T47D (cell line): ENCODE data around the gene MTHFD1L.

ENCODE experiments used
- DNase-seq, 2 experiments: peaks; one replicate each; pipeline versions ENCODE4 v3.0.0 to v3.0.0-alpha.2; 2011 to 2012; ENCODE audit warnings: low read depth in 1 of 2, low spot score in 1 of 2
- JUND ChIP-seq: IDR thresholded peaks from 2 replicates; pipeline ENCODE4 v1.6.1; 2012; ENCODE audit warnings: low read depth
- in situ Hi-C: cut with HindIII; loops from 2 replicates; pipeline ENCODE4 v1.10.0; 2016; ENCODE audit warnings: low sequenced_read_pairs, low pct_unique_long_range_greater_than_20kb

MTHFD1L gene

GRCh38 chr6:151012321-151013294 is 147.1 kb downstream of the MTHFD1L start:
- no peak for TF ChIP-seq JUND
- DNase-seq: no peak
- in situ Hi-C loops: no loop called here

DNA sequence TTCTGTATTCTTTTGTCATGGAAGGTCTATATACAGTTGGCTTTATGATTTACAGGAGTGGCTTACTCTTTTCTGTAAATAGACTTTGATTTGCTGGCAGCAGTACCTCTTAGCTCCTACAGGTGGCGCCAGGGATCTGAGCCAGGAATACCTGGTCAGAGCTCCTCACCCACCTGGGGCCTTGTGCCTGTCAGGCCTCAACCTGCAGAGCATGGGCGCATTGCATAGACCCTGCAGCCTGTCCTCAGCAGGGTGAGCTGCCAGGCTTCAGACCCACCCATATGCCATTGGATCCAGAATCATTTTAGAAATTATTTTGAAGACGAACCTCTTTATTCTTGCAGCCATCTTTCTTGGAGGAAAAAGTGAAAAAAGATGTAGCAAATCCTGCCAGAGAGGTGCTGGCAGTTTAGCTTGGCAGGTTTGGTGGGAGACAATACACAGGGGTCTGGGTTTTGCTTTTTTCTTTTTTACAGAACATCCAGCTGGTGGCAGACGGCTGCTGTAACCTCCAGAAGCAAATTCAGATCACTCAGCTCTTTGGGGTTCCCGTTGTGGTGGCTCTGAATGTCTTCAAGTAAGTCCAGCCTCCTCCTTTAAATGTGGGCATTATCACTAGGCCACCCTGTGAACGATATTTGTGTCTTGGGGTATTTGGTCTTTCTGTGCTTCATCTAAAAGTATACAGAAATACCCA is 149.1 kb downstream of the MTHFD1L start:
- no peak for TF ChIP-seq JUND
- in situ Hi-C loops: no loop called here
- peak in 1 of 2 experiments; percentile 73 for DNase-seq

DNA sequence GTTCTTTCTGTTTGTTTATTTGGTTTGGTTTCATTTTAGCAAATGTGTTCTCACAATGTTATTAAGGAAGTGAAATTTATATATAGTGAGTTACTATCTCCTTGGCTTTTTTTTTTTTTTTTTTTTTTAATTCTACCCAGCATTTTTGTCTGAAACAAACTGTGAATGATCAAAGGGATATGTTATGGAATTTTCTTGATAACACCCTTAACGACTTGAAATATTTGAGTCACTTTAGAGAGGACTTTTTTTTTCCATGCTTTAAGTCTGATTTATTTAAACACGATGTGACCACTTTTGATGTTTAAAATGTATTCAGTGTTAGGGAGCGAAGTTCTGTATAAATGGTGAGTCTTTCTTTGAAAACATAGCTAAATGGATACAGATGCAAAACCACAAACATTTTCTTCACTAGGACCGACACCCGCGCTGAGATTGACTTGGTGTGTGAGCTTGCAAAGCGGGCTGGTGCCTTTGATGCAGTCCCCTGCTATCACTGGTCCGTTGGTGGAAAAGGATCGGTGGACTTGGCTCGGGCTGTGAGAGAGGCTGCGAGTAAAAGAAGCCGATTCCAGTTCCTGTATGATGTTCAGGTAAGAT is 149.7 kb downstream of the MTHFD1L start:
- in situ Hi-C loops: no loop called here
- DNase-seq: no peak
- no peak for TF ChIP-seq JUND

DNA sequence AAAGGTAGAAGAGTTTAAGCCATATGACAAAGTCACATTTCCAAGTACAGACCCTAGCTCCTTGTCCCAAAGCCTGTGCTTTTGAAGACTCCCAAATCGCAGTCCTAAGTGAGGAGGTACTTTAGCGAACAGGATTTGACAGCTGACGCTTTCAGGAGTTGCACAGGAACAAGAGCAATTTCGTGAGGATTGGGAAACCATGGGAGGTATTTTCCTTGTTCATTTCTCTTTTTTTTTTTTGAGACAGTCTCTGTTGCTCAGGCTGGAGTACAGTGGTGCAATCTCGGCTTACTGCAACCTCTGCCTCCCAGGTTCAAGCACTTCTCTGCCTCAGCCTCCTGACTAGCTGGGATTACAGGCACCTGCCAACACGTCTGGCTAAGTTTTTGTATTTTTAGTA is 150.6 kb downstream of the MTHFD1L start:
- in situ Hi-C loops: no loop called here
- DNase-seq: no peak
- TF ChIP-seq JUND: no peak

DNA sequence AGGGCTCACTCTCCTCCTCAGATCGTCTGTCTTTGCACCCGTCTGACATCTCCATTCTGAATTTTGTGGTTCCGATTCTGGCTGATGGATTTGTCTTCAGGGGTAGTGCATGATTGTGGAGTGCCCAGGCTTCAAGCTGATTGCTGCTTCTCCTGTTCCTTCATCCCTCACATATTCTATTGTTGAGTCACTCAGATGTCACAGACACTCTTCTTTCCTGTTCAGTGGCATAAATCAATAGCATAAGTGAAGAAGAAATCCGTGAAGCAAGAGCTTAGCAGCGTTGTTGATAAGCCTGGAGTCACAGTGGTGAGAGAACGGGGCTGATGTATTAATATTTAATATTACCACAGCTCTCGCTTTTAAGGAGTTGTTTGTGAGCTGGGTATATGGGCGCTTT is 152.5 kb downstream of the MTHFD1L start:
- TF ChIP-seq JUND: no peak
- no peak for DNase-seq
- in situ Hi-C loops: no loop called here

DNA sequence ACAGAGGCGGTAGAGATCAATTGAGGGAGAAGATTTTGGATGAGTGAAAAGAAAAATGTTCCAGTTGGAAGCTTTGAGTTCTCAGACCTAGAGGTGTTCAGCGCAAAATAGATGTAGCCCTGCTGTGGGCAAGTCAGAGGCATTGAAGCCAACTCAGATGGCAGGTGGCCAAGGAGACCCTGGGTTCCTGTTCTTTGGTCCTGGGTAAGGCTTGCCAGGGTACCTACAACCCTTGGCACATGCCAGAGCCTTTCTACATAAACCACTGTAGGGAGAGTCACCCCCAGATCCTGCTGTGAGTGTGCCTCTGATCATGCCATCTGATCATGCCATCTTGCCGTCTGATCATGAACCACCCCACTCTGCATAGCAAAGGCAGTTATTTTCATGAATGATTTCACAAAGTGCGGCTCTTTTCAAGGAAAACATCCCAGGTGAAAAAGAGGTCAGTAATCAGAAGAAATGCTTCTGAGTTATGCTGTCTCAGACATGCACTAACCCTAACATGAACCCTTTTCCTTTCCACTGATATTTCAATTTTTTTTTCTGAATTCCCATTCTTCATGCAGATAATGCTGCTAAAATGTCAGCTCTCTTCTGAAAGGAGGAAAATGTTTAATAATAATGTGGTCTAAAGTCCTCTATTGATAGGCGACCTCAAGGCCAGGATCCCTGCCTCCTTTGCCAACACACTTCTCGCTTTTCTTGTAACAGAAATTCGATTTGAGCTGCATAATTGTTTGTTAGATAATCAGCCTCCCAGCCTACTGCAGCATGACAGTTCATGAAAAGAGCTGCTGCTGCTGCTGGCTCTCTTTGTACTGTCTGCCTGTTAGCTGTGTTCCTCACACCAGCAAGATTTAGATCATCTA is 153.6 kb downstream of the MTHFD1L start:
- no peak for DNase-seq
- in situ Hi-C loops: no loop called here
- no peak for TF ChIP-seq JUND

DNA sequence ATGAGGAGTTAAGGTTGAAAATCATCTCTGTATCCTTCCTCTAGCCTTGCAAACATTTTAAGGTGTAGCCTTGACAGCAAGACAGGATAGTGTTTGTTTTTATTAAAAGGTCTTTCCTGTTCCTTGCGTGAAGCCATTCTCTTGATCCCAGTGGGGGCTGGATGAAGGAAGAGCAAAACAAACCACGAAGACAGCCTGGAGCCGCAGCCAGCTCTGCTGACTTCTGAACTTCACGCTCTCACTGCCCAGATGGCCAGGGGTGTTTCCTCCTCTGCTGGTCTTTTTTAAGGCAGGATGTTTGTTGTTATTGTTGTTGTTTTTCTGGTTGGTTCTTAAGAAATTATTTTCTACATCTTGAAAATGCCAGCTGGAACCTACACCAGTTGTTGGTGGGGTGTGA is 156.4 kb downstream of the MTHFD1L start:
- no peak for TF ChIP-seq JUND
- DNase-seq: no peak
- in situ Hi-C loops: no loop called here

- no peak for DNase-seq
- TF ChIP-seq JUND: no peak
- in situ Hi-C loops: no loop called here
These were observed 157.0 kb downstream of the MTHFD1L start for GRCh38 chr6:151022492-151022891.

GRCh38 chr6:151023342-151023741 is 157.8 kb downstream of the MTHFD1L start:
- TF ChIP-seq JUND: no peak
- in situ Hi-C loops: no loop called here
- DNase-seq: no peak

DNA sequence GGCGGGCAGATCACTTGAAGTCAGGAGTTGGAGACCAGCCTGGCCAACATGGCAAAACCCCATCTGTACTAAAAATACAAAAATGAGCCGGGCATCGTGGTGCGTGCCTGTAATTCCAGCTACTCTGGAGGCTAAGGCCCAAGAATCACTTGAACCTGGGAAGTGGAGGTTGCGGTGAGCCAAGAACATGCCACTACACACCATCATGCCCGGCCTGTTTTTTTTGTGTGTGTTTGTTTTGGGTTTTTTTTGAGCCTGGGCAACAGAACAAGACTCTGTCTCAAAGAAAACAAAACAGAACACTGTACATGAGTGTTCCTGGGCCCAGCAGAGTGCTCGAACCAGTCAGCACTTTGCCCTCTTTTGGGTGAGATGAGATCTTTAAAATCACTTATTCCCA is 159.1 kb downstream of the MTHFD1L start:
- in situ Hi-C loops: no loop called here
- TF ChIP-seq JUND: no peak
- DNase-seq: no peak

GRCh38 chr6:151025076-151025475 is 159.6 kb downstream of the MTHFD1L start:
- in situ Hi-C loops: no loop called here
- DNase-seq: no peak
- no peak for TF ChIP-seq JUND

DNA sequence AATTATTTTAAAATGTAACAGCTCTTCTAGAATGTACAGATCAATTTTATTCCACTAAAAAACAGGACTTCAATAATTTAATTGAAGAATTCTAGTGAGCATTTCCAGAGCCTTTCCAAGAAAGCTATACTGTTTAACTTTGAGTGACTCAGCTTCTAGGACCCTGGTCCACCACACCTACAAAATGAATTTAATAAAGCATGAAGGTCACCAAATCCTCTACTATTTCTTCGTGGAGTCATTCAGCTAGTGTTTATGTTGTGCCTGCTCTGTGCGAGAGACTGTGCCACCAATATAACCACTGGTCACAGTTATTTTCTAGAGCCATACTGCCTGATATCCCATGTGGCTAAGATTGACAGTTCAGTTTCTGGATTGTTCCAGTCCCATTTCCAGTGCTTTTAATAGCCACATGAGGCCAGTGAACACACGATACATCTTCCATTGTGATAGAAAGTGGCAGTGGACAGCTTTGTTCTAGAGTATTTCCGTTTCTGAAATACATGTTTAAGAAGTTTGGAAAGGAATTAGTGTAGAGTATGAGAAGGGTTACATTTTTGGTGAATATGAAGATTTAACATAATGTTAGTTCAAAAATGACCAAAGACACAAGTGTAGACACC is 160.7 kb downstream of the MTHFD1L start:
- in situ Hi-C loops: no loop called here
- no peak for TF ChIP-seq JUND
- DNase-seq: no peak
